Gastrocnemius medialis (tissue), 4 donors: Measurements from ENCODE around the gene LRTM1. TPM values are rescaled to one million over a fixed set of nuclear protein-coding genes. Genes with fewer than 3 reads are reported as not detected.

Experiments
- ATAC-seq, 2 donors: fragments of 150-250 bp; one replicate each; pipeline ENCODE4 v1.9.1; 2016
- DNase-seq, 2 donors: peaks; one replicate each; pipeline ENCODE4 v3.0.0-alpha.2; 2019
- H3K27ac ChIP-seq, 4 donors: fragments of 200-600 bp; sonication (generic); 1 replicate in 1 of 4; 2 replicates in 3 of 4; pipeline ENCODE4 v1.5.1; 2016 to 2018; ENCODE audit warnings: mild to moderate bottlenecking in 2 of 4, moderate library complexity in 1 of 4
- H3K27me3 ChIP-seq, 3 donors: fragments of 200-600 bp; sonication (generic) in 2 of 3; 1 replicate in 1 of 3; 2 replicates in 2 of 3; pipeline versions ENCODE4 v1.5.1 to v1.6.0; 2016 to 2019; ENCODE audit warnings: mild to moderate bottlenecking in 1 of 3, moderate library complexity in 1 of 3
- H3K36me3 ChIP-seq, 2 donors: fragments of 200-600 bp; sonication (generic) in 1 of 2; one replicate each; pipeline ENCODE4 v1.5.1; 2017 to 2018
- H3K4me1 ChIP-seq, 2 donors: fragments of 200-600 bp; sonication (generic) in 1 of 2; one replicate each; pipeline ENCODE4 v1.5.1; 2016 to 2017; ENCODE audit warnings: mild to moderate bottlenecking in 2 of 2
- H3K4me3 ChIP-seq, 4 donors: fragments of 200-600 bp; sonication (generic) in 3 of 4; 1 replicate in 1 of 4; 2 replicates in 3 of 4; pipeline ENCODE4 v1.5.1; 2016 to 2019; ENCODE audit warnings: mild to moderate bottlenecking in 2 of 4
- H3K9me3 ChIP-seq, 3 donors: fragments of 200-600 bp; sonication (generic) in 2 of 3; 1 replicate in 1 of 3; 2 replicates in 2 of 3; pipeline ENCODE4 v1.5.1; 2016 to 2019
- POLR2A ChIP-seq, 2 donors: fragments of 450-650 bp; IDR thresholded peaks; one replicate each; pipeline ENCODE4 v1.6.1; 2017; ENCODE audit warnings: antibody characterized with exemption in 2 of 2, mild to moderate bottlenecking in 2 of 2, moderate library complexity in 2 of 2
- in situ Hi-C, 4 donors: fragments of 200-750 bp; cut with MboI; loops; one replicate each; pipeline versions ENCODE4 v1.15.0 to v1.8.0; 2017; ENCODE audit warnings: low sequenced_read_pairs in 4 of 4
- intact Hi-C: fragments of 100-400 bp; cut with DNase I; formaldehyde crosslinking; loops from one replicate; pipeline ENCODE4 v1.15.1; 2023; ENCODE audit warnings: low total_unique reads
- total RNA-seq, 4 donors: library from RNA; depleted of rRNA; stranded (reverse); fragments of >200 nt; gene quantifications; one replicate each; pipeline versions ENCODE4 v1.1.0 to v1.2.3, GENCODE V29; 2016
- TF ChIP-seq, protein P1 (sequence below), 5 experiments: fragments of 450-650 bp in 3 of 5; fragments of 200-600 bp in 2 of 5; sonication (generic) in 2 of 5; IDR thresholded peaks in 4 of 5; conservative IDR thresholded peaks in 1 of 5; 1 replicate in 4 of 5; 2 replicates in 1 of 5; pipeline ENCODE4 v1.5.1; 2016 to 2019; ENCODE audit warnings: antibody characterized with exemption in 5 of 5, mild to moderate bottlenecking in 3 of 5, moderate library complexity in 3 of 5

LRTM1 gene
- total RNA-seq, 4 donors from 2014 or later = not detected

DNA sequence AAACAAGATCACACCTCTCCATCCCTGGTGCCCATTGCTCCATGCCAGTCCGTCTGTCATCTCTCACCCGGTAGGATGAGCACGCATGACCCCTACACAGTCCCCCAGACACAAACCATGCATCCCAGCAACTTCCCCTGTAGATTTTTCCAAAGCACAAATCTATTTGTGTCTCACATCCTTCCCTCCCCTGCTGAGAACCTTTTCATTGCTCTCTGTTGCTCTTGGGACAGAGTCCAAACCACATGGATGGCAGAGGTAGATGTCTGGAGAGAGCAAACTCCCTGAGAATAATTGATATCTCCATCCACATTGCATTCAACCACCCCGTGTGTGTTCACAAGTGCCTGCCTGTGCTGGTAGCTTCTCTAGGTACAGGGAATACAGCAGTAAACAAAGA is 29.9 kb upstream of the LRTM1 start:
- H3K9me3 ChIP-seq = no peaks in the 10 kb centered on the region
- no peak overlapping the region for H3K27ac ChIP-seq
- in situ Hi-C loops (loop anchor here in 2 of 4 donors (10.0 to 25.0 kb wide), 3 partner anchors 93 to 217 kb away; no protein-coding TSS in a partner anchor), intact Hi-C loops (no loop called here)
- H3K4me3 ChIP-seq = no peak overlapping the region
- no peak for ATAC-seq
- H3K4me1 ChIP-seq = peaks cover 8 to 14% of the 10 kb centered on the region in 2 donors
- no peaks in the 10 kb centered on the region for H3K27me3 ChIP-seq
- no peak for DNase-seq
- TF ChIP-seq POLR2A (IDR thresholded peaks at IDR 0.05) = no peak
- TF ChIP-seq, protein P1, sequence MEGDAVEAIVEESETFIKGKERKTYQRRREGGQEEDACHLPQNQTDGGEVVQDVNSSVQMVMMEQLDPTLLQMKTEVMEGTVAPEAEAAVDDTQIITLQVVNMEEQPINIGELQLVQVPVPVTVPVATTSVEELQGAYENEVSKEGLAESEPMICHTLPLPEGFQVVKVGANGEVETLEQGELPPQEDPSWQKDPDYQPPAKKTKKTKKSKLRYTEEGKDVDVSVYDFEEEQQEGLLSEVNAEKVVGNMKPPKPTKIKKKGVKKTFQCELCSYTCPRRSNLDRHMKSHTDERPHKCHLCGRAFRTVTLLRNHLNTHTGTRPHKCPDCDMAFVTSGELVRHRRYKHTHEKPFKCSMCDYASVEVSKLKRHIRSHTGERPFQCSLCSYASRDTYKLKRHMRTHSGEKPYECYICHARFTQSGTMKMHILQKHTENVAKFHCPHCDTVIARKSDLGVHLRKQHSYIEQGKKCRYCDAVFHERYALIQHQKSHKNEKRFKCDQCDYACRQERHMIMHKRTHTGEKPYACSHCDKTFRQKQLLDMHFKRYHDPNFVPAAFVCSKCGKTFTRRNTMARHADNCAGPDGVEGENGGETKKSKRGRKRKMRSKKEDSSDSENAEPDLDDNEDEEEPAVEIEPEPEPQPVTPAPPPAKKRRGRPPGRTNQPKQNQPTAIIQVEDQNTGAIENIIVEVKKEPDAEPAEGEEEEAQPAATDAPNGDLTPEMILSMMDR (IDR thresholded peaks at IDR 0.05 in 4 of 5, conservative IDR thresholded peaks at IDR 0.05 in 1 of 5) = no peak
- H3K36me3 ChIP-seq = no peaks in the 10 kb centered on the region

DNA sequence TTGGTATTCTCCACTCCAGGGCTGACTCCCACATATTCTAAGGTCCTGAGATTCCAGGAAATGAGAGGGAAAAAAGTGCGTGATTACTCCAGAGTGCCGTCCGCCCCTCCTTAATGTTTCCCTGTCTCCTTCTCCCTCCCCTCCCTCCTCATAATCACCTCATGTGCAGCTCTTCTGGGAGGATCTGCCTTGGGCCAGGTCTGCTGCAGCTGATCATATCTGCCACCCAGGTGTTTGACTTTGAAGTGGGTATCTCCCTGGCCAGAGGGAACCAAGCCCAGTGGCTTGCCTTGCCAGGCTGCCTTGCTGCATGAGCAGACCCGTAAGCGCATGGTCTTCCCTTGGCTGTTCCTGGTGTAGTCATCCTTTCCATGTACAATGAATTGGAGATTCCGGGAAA is 28.1 kb upstream of the LRTM1 start:
- in situ Hi-C loops = loop anchor here in 2 of 4 donors (10.0 to 25.0 kb wide), 3 partner anchors 91 to 219 kb away; no protein-coding TSS in a partner anchor
- peaks cover 16 to 20% of the 10 kb centered on the region in 2 donors for H3K4me1 ChIP-seq
- H3K27ac ChIP-seq = no peak overlapping the region
- no peaks in the 10 kb centered on the region for H3K9me3 ChIP-seq
- no peaks in the 10 kb centered on the region for H3K36me3 ChIP-seq
- no peaks in the 10 kb centered on the region for H3K27me3 ChIP-seq
- intact Hi-C loops = no loop called here
- no peak for ATAC-seq
- H3K4me3 ChIP-seq = no peak overlapping the region
- DNase-seq = no peak
- TF ChIP-seq, protein P1 (IDR thresholded peaks at IDR 0.05 in 4 of 5, conservative IDR thresholded peaks at IDR 0.05 in 1 of 5) = no peak
- TF ChIP-seq POLR2A (IDR thresholded peaks at IDR 0.05) = no peak

DNA sequence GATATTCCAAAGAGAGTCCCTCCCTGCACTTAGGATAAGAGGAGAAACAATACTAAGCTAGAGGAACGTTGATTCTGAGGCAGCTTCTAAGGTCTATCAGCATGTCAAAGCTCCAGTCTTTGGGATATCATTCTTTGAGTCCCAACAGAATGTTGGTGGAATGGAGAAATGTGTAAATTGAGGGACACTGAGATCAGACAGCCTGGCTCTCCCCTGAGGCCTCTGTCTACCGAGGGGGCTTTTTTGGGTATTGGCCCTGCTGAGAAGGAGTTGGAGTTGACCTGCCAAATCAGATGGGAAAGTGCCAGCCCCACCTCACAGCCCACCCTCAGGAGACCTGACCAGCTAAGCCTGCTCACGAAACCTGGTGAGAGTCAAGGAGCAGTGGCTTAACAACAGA is 27.6 kb upstream of the LRTM1 start:
- TF ChIP-seq, protein P1 (IDR thresholded peaks at IDR 0.05 in 4 of 5, conservative IDR thresholded peaks at IDR 0.05 in 1 of 5) = no peak
- TF ChIP-seq POLR2A (IDR thresholded peaks at IDR 0.05) = no peak
- H3K27me3 ChIP-seq = no peaks in the 10 kb centered on the region
- H3K36me3 ChIP-seq = no peaks in the 10 kb centered on the region
- ATAC-seq = no peak
- intact Hi-C loops = no loop called here
- H3K27ac ChIP-seq = no peak overlapping the region
- H3K4me3 ChIP-seq = no peak overlapping the region
- H3K9me3 ChIP-seq = no peaks in the 10 kb centered on the region
- no peak for DNase-seq
- H3K4me1 ChIP-seq = peaks cover 16 to 20% of the 10 kb centered on the region in 2 donors
- in situ Hi-C loops = loop anchor here in 2 of 4 donors (10.0 to 25.0 kb wide), 3 partner anchors 91 to 219 kb away; no protein-coding TSS in a partner anchor

- TF ChIP-seq, protein P1 (IDR thresholded peaks at IDR 0.05 in 4 of 5, conservative IDR thresholded peaks at IDR 0.05 in 1 of 5) = no peak
- no peak for TF ChIP-seq POLR2A (IDR thresholded peaks at IDR 0.05)
- no peaks in the 10 kb centered on the region for H3K9me3 ChIP-seq
- H3K4me3 ChIP-seq = no peak overlapping the region
- H3K4me1 ChIP-seq = peaks cover 16 to 20% of the 10 kb centered on the region in 2 donors
- no peak for ATAC-seq
- no peaks in the 10 kb centered on the region for H3K36me3 ChIP-seq
- intact Hi-C loops = loop anchor here (5.0 kb wide), 3 partner anchors 62 to 533 kb away; partner anchors contain the start of gene WNT5A
- no peaks in the 10 kb centered on the region for H3K27me3 ChIP-seq
- in situ Hi-C loops = loop anchor here in 2 of 4 donors (10.0 to 25.0 kb wide), 3 partner anchors 90 to 220 kb away; no protein-coding TSS in a partner anchor
- no peak overlapping the region for H3K27ac ChIP-seq
- DNase-seq = no peak
These were observed 26.7 kb upstream of the LRTM1 start for GRCh38 chr3:54954521-54954920.
